Panc1 (cell line): Measurements from ENCODE around the gene SIGLEC7. TPM values are rescaled to one million over a fixed set of nuclear protein-coding genes. Genes with fewer than 3 reads are reported as not detected.

Experiments used
- ATAC-seq: fragments of 200-7000 bp; cut with Tn5 transposase; 2 replicates; pipeline ENCODE4 v1.9.1; 2020; ENCODE audit warnings: mild to moderate bottlenecking, moderate library complexity
- BruUV-seq: library from RNA; stranded (reverse); fragments of 400-500 nt; replicated peaks from 2 replicates; lab custom pipeline; 2021; lab: Mats Ljungman, UMichigan
- CTCF ChIA-PET: fragments of 300-600 bp; sonication (Branson Sonifier 250); formaldehyde crosslinking; loops from one replicate; lab custom pipeline; 2022; ENCODE audit warnings: antibody characterized with exemption; lab: Charles Lee
- POLR2A ChIA-PET: fragments of 300-600 bp; sonication (Branson Sonifier 250); formaldehyde crosslinking; loops from one replicate; lab custom pipeline; 2022; ENCODE audit warnings: antibody characterized with exemption; lab: Charles Lee
- DNase-seq: peaks from one replicate; pipeline ENCODE4 v3.0.0-alpha.2; 2010; ENCODE audit warnings: low read depth, low spot score
- H3K27ac ChIP-seq: 2 replicates; pipeline ENCODE4 v1.5.1; 2011; ENCODE audit warnings: mild to moderate bottlenecking, low read length, inconsistent platforms
- H3K27me3 ChIP-seq: fragments of 200-500 bp; sonication (Bioruptor generic); 2 replicates; pipeline ENCODE4 v1.6.0; 2014; ENCODE audit warnings: low read length, inconsistent platforms; ENCODE audit not compliant: control insufficient read depth, insufficient read depth
- H3K36me3 ChIP-seq: fragments of 200-500 bp; sonication (Bioruptor generic); 2 replicates; pipeline ENCODE4 v1.5.1; 2014; ENCODE audit warnings: inconsistent platforms, mild to moderate bottlenecking, low read length, moderate library complexity; ENCODE audit not compliant: control insufficient read depth, insufficient read depth
- H3K4me1 ChIP-seq: 2 replicates; pipeline ENCODE4 v1.5.1; 2011; ENCODE audit warnings: inconsistent platforms, mild to moderate bottlenecking, low read length, moderate library complexity; ENCODE audit not compliant: control insufficient read depth, insufficient read depth
- H3K4me3 ChIP-seq, 2 experiments: 2 replicates each; pipeline ENCODE4 v1.5.1; 2011 to 2012; ENCODE audit warnings: low read depth in 2 of 2, low read length in 2 of 2, mild to moderate bottlenecking in 2 of 2, inconsistent platforms in 1 of 2, moderate library complexity in 1 of 2
- H3K9me3 ChIP-seq: fragments of 200-500 bp; sonication (Bioruptor generic); 2 replicates; pipeline ENCODE4 v1.5.1; 2014; ENCODE audit warnings: low read depth, mild to moderate bottlenecking, inconsistent platforms, low read length, moderate library complexity; ENCODE audit not compliant: control insufficient read depth, insufficient read depth
- CTCF ChIP-seq: fragments of 450-650 bp; IDR thresholded peaks from 2 replicates; pipeline ENCODE4 v1.5.1; 2017; ENCODE audit warnings: mild to moderate bottlenecking
- POLR2AphosphoS5 ChIP-seq: IDR thresholded peaks from 2 replicates; pipeline ENCODE4 v1.6.1; 2012; ENCODE audit warnings: mild to moderate bottlenecking, low read depth, low read length, moderate library complexity
- REST ChIP-seq, 2 experiments: IDR thresholded peaks; 2 replicates each; pipeline ENCODE4 v1.6.1; 2011 to 2012; ENCODE audit warnings: low read depth in 2 of 2, control low read depth in 1 of 2, low read length in 1 of 2, mild to moderate bottlenecking in 1 of 2, moderate library complexity in 1 of 2; ENCODE audit not compliant: insufficient read depth in 1 of 2
- SIN3A ChIP-seq: IDR thresholded peaks from 2 replicates; pipeline ENCODE4 v1.6.1; 2012; ENCODE audit warnings: low read depth, mild to moderate bottlenecking, low read length, moderate library complexity, borderline replicate concordance; ENCODE audit not compliant: insufficient read depth
- TCF7L2 ChIP-seq: IDR thresholded peaks from 2 replicates; pipeline ENCODE4 v1.6.1; 2011; ENCODE audit warnings: mild to moderate bottlenecking, low read depth, low read length, inconsistent platforms
- in situ Hi-C: cut with HindIII; loops from 2 replicates; pipeline ENCODE4 v1.10.0; 2016; ENCODE audit warnings: low sequenced_read_pairs, low pct_unique_long_range_greater_than_20kb
- intact Hi-C: fragments of 100-400 bp; cut with micrococcal nuclease; formaldehyde crosslinking; loops from one replicate; pipeline ENCODE4 v1.10.0; 2022; ENCODE audit not compliant: unreplicated experiment
- total RNA-seq: library from RNA; stranded (reverse); gene quantifications from one replicate; pipeline ENCODE4 v1.2.1, GENCODE V29; 2021; ENCODE audit not compliant: unreplicated experiment

SIGLEC7 gene
- total RNA-seq, 1 experiment from 2014 or later, result not detected

GRCh38 chr19:51129716-51130115 is 12.4 kb upstream of the SIGLEC7 start:
- Histone ChIP-seq H3K27me3 (no peaks in the 10 kb centered on the region), H3K4me3 (no peak overlapping the region), H3K9me3 (no peaks in the 10 kb centered on the region), H3K27ac (no peak overlapping the region), H3K36me3 (no peaks in the 10 kb centered on the region), H3K4me1 (no peaks in the 10 kb centered on the region)
- CTCF ChIA-PET, result no interaction called here
- no peak for TF ChIP-seq SIN3A
- no peak for TF ChIP-seq POLR2AphosphoS5
- no peak for TF ChIP-seq REST (IDR thresholded peaks at IDR 0.05; ENCODE audit: insufficient read depth in 1 of 2, low read depth in 2 of 2, low read length in 1 of 2)
- no peak for TF ChIP-seq TCF7L2
- TF ChIP-seq CTCF, result no peak
- no TSS peak for BruUV-seq
- DNase-seq (no peak), ATAC-seq (no peak)
- in situ Hi-C loops, result no loop called here
- intact Hi-C loops, result no loop called here
- POLR2A ChIA-PET, result no interaction called here

DNA sequence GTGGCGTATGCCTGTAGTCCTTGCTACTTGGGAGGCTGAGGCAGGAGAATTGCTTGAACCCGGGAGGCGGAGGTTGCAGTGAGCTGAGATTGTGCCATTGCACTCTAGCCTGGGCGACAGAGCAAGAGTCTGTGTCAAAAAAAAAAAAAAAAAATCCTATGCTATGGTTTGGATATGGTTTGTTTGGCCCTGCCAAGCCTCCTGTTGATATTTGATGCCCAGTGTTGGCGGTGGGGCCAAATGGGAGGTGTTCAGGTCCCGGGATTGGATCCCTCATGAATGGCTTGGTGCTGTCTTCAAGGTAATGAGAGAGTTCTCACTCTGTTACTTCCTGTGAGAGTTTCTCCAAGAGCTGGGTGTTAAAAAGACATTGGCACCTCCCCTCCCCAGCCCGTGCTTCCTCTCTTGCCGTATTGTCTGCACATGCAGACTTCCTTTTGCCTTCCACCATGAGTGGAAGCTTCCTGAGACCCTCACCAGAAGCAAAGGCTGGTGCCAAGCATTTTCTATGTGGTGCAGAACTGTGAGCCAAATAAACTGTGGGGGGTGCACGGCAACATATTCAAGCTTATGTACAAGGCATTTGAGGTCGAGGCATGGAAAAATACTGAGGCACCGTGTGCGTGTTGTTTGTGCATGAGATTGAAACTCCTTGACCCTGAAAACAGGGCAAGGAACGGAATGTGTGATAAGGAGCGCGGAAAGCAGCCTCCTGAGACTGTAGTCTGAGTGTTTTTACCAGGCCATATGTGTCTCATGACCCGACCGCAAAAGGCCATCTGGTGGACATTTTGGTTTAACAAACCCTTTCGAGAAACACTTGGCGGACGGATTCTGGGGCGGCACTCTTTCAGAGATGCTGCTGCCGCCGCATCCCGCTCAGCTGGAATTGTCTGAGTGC is 10.1 kb upstream of the SIGLEC7 start:
- intact Hi-C loops, result no loop called here
- Histone ChIP-seq H3K36me3 (no peaks in the 10 kb centered on the region), H3K27me3 (no peaks in the 10 kb centered on the region), H3K9me3 (no peaks in the 10 kb centered on the region), H3K4me3 (no peak overlapping the region), H3K4me1 (no peaks in the 10 kb centered on the region), H3K27ac (no peak overlapping the region)
- in situ Hi-C loops, result no loop called here
- DNase-seq, result no peak
- no peak for TF ChIP-seq POLR2AphosphoS5
- TF ChIP-seq CTCF, result no peak
- TF ChIP-seq SIN3A, result no peak
- no peak for TF ChIP-seq TCF7L2
- TF ChIP-seq REST (IDR thresholded peaks at IDR 0.05; ENCODE audit: insufficient read depth in 1 of 2, low read depth in 2 of 2, low read length in 1 of 2), result no peak
- no TSS peak for BruUV-seq
- ChIA-PET POLR2A (no interaction called here), CTCF (interaction anchor here (0.7 to 1.1 kb wide), 2 partner anchors 13 to 151 kb away, joined by 3 to 4 read pairs; no protein-coding TSS in a partner anchor)
- no peak for ATAC-seq
